Fibroblast of the aortic adventitia (primary cell): ENCODE results near the gene TAS2R60. TPM values are rescaled to one million over a fixed set of nuclear protein-coding genes. Genes with fewer than 3 reads are reported as not detected.

ENCODE experiments used
- DNase-seq: peaks from one replicate; pipeline ENCODE4 v3.0.0-alpha.2; 2010; ENCODE audit warnings: low read depth
- H3K4me3 ChIP-seq: 2 replicates; pipeline ENCODE4 v1.5.1; 2011; ENCODE audit warnings: low read depth, mild to moderate bottlenecking, control low read depth, low read length, moderate library complexity
- CTCF ChIP-seq: IDR thresholded peaks from 2 replicates; pipeline ENCODE4 v1.5.1; 2011; ENCODE audit warnings: mild to moderate bottlenecking, low read length, control low read depth, inconsistent platforms; ENCODE audit not compliant: insufficient read depth
- total RNA-seq: library from RNA; depleted of rRNA; stranded (reverse); fragments of >200 nt; gene quantifications from 2 replicates; pipeline ENCODE4 v1.2.3, GENCODE V29; 2012; ENCODE audit warnings: low replicate concordance

Gene TAS2R60
- total RNA-seq, 1 donor = not detected

GRCh38 chr7:143447466-143447865 is 4.2 kb downstream of the TAS2R60 start:
- no peak for TF ChIP-seq CTCF
- DNase-seq = no peak
- H3K4me3 ChIP-seq = no peak overlapping the region

GRCh38 chr7:143448429-143448828 is 5.2 kb downstream of the TAS2R60 start:
- no peak for DNase-seq
- no peak overlapping the region for H3K4me3 ChIP-seq
- TF ChIP-seq CTCF = no peak

DNA sequence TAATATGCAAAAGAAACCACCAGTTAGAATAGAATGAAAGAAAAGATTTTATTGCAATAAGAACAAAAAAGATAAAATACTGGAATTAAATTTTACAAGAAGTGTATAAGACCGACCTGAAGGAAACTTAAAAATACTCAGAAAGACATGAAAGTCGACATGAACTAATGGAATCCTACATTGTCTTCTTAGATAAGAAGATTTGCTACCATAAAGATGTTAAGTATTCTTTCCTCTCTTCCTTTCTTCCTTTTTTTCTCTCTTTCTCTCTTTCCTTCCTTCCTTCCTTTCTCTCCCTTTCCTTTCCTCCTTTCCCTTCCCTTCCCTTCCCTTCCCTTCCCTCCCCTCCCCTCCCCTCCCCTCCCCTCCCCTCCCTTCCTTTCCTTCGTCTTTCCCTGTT is 6.5 kb downstream of the TAS2R60 start:
- no peak overlapping the region for H3K4me3 ChIP-seq
- DNase-seq = no peak
- TF ChIP-seq CTCF = no peak

- H3K4me3 ChIP-seq = no peak overlapping the region
- no peak for TF ChIP-seq CTCF
- DNase-seq = no peak
Observed at GRCh38 chr7:143451122-143451521, 7.9 kb downstream of the TAS2R60 start.

GRCh38 chr7:143451746-143452145 is 8.5 kb downstream of the TAS2R60 start:
- no peak for DNase-seq
- H3K4me3 ChIP-seq = no peak overlapping the region
- TF ChIP-seq CTCF = no peak

DNA sequence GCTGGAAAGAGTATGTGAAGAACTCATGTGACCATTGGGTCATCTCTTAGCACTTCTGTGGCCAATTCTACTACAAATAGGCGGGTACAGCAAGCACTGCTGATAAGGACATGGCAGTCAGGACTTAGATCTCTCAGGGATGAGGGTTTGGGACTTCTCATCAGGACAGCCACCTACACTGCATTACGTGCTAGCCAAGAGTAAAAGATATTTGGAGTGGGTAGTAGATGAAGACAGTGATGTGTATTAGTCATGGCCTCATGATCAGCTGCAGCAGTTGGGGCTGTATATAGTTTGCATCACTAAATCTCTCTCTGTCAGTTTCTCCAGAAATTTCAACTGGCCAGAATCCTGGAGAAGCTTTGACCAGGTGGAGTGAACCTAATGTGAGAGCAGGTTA is 9.2 kb downstream of the TAS2R60 start:
- peak; percentile 22 for DNase-seq
- no peak for TF ChIP-seq CTCF
- no peak overlapping the region for H3K4me3 ChIP-seq

DNA sequence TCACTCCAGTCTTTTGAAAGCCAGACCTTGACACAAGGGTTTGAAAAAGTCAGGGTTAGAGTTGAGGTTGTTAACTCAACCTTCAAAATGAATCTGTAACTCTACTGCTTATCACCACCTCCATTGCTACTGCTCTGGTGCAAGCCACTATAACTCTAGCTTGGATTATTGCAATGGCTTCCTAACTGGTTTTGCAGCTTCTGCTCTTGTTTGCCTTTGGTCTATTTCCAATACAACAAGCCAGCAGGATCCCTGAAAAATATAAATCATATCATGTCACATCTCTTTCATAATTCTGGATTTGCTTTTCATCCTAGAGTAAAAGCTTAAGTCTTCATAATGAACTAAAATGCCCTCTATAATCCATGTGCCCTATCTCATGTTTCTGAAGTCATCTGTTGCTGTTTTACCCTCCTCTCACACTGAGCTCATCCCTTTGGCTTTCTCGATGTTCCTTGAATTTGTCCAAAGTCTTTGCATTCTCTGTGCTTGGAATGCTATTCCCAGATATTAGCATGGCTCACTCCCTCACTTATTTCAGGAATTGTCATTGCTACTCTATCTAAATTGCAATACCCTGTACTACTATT is 10.9 kb downstream of the TAS2R60 start:
- peak; percentile 22 for DNase-seq
- no peak overlapping the region for H3K4me3 ChIP-seq
- no peak for TF ChIP-seq CTCF
